Measurements from ENCODE around the gene CRB2.

DNA sequence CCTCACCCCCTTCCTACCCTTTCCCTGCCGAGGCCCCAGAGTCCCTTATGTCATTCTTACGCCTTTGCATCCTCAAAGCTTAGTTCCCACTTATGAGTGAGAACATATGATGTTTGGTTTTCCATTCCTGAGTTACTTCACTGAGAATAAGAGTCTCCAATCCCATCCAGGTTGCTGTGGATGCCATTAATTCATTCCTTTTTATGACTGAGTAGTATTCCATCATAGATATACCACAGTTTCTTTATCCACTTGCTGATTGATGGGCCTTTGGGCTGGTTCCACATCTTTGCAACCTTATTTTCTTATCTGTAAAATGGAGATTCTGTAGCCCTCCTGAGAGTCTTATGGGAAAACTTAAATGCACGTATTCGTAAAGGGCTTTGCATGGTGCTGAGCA, 36.8 kb downstream of the CRB2 start:
- TF ChIP-seq, protein P1, sequence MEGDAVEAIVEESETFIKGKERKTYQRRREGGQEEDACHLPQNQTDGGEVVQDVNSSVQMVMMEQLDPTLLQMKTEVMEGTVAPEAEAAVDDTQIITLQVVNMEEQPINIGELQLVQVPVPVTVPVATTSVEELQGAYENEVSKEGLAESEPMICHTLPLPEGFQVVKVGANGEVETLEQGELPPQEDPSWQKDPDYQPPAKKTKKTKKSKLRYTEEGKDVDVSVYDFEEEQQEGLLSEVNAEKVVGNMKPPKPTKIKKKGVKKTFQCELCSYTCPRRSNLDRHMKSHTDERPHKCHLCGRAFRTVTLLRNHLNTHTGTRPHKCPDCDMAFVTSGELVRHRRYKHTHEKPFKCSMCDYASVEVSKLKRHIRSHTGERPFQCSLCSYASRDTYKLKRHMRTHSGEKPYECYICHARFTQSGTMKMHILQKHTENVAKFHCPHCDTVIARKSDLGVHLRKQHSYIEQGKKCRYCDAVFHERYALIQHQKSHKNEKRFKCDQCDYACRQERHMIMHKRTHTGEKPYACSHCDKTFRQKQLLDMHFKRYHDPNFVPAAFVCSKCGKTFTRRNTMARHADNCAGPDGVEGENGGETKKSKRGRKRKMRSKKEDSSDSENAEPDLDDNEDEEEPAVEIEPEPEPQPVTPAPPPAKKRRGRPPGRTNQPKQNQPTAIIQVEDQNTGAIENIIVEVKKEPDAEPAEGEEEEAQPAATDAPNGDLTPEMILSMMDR (IDR thresholded peaks at IDR 0.05; ENCODE audit: borderline replicate concordance, extremely low read depth, low read length, poor library complexity, severe bottlenecking) = no peak
- TF ChIP-seq EZH2 (IDR thresholded peaks at IDR 0.05; ENCODE audit: borderline replicate concordance, low read depth, low read length, severe bottlenecking) = no peak
